ENCODE results near the gene FADS6.

- no peak for TF ChIP-seq SUZ12 (IDR thresholded peaks at IDR 0.05; ENCODE audit: extremely low read depth, insufficient read depth, insufficient read length)
- no peak for TF ChIP-seq ZNF274 (IDR thresholded peaks at IDR 0.05; ENCODE audit: low read depth, low read length)
- no peak for TF ChIP-seq YY1 (IDR thresholded peaks at IDR 0.05; ENCODE audit: insufficient read depth, insufficient read length)
Observed at GRCh38 chr17:74892013-74892841, 1.2 kb downstream of the FADS6 start.
